ENCODE results near the gene MAML1. TPM values are rescaled to one million over a fixed set of nuclear protein-coding genes. Genes with fewer than 3 reads are reported as not detected.

MAML1 gene
- total and polyA plus RNA-seq, 10 of the 15 experiments (the other 5 are each of a cell fraction or from before 2014, with no cell fraction given), result 0.42 to 23.9 (median 7.3) TPM

DNA sequence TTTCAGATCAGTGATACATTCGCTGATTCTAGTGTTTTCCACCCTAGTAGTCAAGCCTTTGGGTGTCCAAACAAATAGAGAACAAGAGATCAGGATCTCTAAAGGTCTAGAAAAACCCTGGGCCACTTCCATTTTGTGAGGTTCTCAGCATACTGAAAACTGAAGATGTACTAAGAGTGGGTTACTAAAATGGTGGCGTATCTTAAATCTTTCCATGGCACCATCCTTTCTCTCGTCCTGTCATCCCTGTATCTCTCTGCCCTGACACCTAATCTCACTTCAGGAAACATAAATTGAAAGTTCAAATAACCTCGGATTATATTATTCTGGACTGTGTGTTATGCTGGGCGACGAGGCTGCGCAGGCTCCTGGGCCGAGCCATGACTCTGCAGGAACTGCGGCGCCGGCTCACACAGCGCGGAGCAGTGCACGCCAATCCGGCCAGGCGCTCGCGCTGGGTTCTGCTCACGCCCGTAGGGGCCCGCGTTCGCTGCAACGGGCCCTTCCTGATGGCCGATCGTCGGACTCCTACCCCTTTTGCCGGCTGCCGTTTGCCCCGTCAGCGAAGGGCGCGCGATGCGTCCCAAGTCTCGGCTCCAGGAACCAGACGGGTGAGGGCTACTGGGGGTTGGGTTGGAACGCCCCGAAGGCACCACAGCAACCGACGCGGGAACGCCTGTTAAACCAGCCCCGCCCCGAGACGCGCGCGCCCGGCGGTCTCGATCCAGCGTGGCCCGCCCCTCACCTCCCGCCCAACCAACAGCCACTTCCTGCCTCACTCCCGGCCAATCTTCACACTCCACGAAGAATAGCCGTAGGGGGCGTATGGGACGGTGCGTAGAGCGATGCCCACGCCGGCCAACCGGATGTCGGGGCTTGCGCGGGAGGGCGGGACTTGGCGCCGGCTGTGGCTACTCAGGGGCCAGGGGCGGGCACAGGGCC is 34.4 kb upstream of the MAML1 start (continued):
- TF ChIP-seq, protein P1, sequence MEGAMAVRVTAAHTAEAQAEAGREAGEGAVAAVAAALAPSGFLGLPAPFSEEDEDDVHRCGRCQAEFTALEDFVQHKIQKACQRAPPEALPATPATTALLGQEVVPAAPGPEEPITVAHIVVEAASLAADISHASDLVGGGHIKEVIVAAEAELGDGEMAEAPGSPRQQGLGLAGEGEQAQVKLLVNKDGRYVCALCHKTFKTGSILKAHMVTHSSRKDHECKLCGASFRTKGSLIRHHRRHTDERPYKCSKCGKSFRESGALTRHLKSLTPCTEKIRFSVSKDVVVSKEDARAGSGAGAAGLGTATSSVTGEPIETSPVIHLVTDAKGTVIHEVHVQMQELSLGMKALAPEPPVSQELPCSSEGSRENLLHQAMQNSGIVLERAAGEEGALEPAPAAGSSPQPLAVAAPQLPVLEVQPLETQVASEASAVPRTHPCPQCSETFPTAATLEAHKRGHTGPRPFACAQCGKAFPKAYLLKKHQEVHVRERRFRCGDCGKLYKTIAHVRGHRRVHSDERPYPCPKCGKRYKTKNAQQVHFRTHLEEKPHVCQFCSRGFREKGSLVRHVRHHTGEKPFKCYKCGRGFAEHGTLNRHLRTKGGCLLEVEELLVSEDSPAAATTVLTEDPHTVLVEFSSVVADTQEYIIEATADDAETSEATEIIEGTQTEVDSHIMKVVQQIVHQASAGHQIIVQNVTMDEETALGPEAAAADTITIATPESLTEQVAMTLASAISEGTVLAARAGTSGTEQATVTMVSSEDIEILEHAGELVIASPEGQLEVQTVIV (IDR thresholded peaks at IDR 0.05; ENCODE audit: borderline replicate concordance, partially characterized antibody), result peak; percentile 76
- TF ChIP-seq ZNF24 (IDR thresholded peaks at IDR 0.05), result no peak
- TF ChIP-seq FOS (IDR thresholded peaks at IDR 0.05; ENCODE audit: borderline replicate concordance, extremely low read depth, insufficient read length), result peak; percentile 74
- TF ChIP-seq HDGF (IDR thresholded peaks at IDR 0.05), result no peak; the same call in none of the 2 replicates
- 0 out of 4 replicates have a peak, but pooled peaks of 1 of the 2 experiments have one; percentile 5 for TF ChIP-seq IKZF2 (IDR thresholded peaks at IDR 0.05)
- TF ChIP-seq CBFB (IDR thresholded peaks at IDR 0.05; ENCODE audit: low read depth), result no peak
- TF ChIP-seq SIX5 (IDR thresholded peaks at IDR 0.05; ENCODE audit: low read depth, low read length, severe bottlenecking), result no peak
- TF ChIP-seq, protein P2, sequence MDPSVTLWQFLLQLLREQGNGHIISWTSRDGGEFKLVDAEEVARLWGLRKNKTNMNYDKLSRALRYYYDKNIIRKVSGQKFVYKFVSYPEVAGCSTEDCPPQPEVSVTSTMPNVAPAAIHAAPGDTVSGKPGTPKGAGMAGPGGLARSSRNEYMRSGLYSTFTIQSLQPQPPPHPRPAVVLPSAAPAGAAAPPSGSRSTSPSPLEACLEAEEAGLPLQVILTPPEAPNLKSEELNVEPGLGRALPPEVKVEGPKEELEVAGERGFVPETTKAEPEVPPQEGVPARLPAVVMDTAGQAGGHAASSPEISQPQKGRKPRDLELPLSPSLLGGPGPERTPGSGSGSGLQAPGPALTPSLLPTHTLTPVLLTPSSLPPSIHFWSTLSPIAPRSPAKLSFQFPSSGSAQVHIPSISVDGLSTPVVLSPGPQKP (IDR thresholded peaks at IDR 0.05; ENCODE audit: low read depth, low read length), result peak; percentile 9; the same call in 1 of the 2 replicates
- TF ChIP-seq SRF (IDR thresholded peaks at IDR 0.05; ENCODE audit: low read depth in 2 of 2, low read length in 2 of 2), result no peak
- no peak for TF ChIP-seq JUND (IDR thresholded peaks at IDR 0.05; ENCODE audit: low read depth, low read length)
- no peak for TF ChIP-seq BHLHE40 (IDR thresholded peaks at IDR 0.05; ENCODE audit: borderline replicate concordance in 1 of 2, low read depth in 2 of 2, low read length in 1 of 2)
- no peak for TF ChIP-seq ASH2L (IDR thresholded peaks at IDR 0.05; ENCODE audit: borderline replicate concordance, low read depth)
- peak; percentile 63; the same call in 1 of the 2 replicates for TF ChIP-seq ESRRA (IDR thresholded peaks at IDR 0.05; ENCODE audit: low read length)
- TF ChIP-seq TCF7 (IDR thresholded peaks at IDR 0.05; ENCODE audit: borderline replicate concordance), result no peak
- no peak for TF ChIP-seq ZNF384 (IDR thresholded peaks at IDR 0.05; ENCODE audit: borderline replicate concordance, low read depth, low read length)
- no peak for TF ChIP-seq CHD4 (IDR thresholded peaks at IDR 0.05)
- peak; percentile 90 for TF ChIP-seq POLR2A (IDR thresholded peaks at IDR 0.05; ENCODE audit: low read depth, low read length)
- no peak for TF ChIP-seq NR2F1 (conservative IDR thresholded peaks at IDR 0.05)
- TF ChIP-seq, protein P3, sequence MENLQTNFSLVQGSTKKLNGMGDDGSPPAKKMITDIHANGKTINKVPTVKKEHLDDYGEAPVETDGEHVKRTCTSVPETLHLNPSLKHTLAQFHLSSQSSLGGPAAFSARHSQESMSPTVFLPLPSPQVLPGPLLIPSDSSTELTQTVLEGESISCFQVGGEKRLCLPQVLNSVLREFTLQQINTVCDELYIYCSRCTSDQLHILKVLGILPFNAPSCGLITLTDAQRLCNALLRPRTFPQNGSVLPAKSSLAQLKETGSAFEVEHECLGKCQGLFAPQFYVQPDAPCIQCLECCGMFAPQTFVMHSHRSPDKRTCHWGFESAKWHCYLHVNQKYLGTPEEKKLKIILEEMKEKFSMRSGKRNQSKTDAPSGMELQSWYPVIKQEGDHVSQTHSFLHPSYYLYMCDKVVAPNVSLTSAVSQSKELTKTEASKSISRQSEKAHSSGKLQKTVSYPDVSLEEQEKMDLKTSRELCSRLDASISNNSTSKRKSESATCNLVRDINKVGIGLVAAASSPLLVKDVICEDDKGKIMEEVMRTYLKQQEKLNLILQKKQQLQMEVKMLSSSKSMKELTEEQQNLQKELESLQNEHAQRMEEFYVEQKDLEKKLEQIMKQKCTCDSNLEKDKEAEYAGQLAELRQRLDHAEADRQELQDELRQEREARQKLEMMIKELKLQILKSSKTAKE (IDR thresholded peaks at IDR 0.05; ENCODE audit: low read depth, poor library complexity, severe bottlenecking), result no peak
- TF ChIP-seq, protein P4, sequence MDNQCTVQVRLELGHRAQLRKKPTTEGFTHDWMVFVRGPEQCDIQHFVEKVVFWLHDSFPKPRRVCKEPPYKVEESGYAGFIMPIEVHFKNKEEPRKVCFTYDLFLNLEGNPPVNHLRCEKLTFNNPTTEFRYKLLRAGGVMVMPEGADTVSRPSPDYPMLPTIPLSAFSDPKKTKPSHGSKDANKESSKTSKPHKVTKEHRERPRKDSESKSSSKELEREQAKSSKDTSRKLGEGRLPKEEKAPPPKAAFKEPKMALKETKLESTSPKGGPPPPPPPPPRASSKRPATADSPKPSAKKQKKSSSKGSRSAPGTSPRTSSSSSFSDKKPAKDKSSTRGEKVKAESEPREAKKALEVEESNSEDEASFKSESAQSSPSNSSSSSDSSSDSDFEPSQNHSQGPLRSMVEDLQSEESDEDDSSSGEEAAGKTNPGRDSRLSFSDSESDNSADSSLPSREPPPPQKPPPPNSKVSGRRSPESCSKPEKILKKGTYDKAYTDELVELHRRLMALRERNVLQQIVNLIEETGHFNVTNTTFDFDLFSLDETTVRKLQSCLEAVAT (IDR thresholded peaks at IDR 0.05), result no peak; the same call in 1 of the 2 replicates
- TF ChIP-seq HDAC6 (IDR thresholded peaks at IDR 0.05; ENCODE audit: unreplicated experiment), result no peak
